Activated CD8-positive, alpha-beta memory T cell treated with anti-CD3 and anti-CD28 coated beads, Interleukin-2, amount 50 U/mL, for 1 hour (primary cell): ENCODE results near the gene CLCA1.

ENCODE experiments used
- DNase-seq: peaks from one replicate; pipeline ENCODE4 v3.0.0-alpha.2; 2020; ENCODE audit errors: extremely low read depth

Gene CLCA1

GRCh38 chr1:86461482-86461881 lies 7.2 kb upstream of the CLCA1 start:
- DNase-seq: no peak

DNA sequence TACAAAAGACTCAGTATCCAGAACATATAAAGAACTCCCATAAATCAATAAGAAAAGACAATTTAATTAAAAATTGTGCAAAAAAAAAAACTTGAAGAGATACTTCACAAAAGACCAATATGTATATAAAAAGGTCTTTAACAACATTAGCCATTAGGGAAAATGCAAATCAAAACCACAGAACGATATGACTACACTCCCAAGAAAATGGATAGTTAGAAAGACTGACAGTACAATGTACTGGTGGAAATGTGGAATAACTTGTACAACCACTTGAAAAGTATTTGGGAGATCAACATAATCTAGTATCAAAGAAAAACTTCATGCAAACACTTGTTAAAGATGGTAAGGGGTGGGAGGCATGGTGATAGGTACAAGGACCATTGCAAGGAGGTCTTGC lies 3.9 kb upstream of the CLCA1 start:
- DNase-seq: no peak

- no peak for DNase-seq
These were observed 2.5 kb upstream of the CLCA1 start for GRCh38 chr1:86466109-86466844.

- no peak for DNase-seq
These were observed 1.7 kb upstream of the CLCA1 start for GRCh38 chr1:86466986-86467385.

- no peak for DNase-seq
These were observed 2.1 kb downstream of the CLCA1 start for GRCh38 chr1:86470859-86471258.

DNA sequence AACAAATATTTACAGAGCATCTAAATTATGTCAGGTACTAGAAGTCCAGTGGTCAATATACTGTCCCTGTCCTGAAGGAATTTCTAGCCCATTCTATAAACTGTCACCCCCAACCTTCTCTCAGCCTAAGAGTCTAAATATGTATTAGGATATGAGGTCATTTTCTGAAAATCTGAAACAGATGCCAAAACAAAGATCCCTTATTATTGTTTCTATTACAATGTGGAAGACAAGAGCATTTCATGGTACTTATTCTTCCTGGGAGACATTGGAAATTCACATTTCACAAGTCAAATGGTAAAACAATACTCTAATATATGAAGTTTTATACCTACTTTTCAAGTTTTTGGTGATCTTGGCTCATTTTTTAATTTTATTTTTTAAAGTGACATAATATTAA lies 2.6 kb downstream of the CLCA1 start:
- no peak for DNase-seq

DNA sequence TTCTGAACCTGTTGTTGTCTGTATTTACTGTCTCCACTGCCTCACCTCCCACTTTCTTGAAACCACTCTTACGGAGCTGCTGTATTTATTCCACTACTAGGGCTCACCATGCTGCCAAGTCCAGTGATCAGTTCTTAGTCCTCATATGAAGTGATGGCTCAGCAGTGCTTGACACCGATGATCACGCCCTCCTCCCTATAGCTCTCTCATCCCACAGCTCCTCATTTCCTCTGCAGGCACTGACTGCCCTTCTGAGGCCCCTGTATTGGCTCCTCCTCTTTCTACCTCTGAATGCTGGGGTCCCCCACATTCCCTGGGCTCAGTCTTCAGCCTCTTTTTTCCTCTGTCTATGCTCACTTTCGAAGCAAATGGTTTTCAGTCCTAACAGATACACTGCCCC lies 3.4 kb downstream of the CLCA1 start:
- DNase-seq: no peak

DNA sequence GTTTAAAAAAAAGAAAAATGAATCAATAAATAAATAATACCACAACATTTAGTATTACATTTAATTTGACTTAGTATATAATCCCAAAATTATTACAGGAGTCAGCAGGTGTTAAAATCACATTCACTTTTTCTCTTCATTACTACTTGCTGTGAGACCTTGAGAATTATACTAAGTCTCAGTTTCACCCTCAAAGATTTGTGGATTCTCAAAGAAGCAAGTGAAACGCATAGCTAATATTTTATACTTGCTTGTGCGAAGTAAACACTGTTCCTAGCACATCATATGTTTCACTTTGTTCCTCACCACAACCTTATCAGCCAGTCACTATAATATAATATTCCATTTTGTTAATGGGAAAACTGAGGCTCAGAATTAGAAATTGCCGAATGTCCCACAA lies 4.0 kb downstream of the CLCA1 start:
- DNase-seq: no peak

DNA sequence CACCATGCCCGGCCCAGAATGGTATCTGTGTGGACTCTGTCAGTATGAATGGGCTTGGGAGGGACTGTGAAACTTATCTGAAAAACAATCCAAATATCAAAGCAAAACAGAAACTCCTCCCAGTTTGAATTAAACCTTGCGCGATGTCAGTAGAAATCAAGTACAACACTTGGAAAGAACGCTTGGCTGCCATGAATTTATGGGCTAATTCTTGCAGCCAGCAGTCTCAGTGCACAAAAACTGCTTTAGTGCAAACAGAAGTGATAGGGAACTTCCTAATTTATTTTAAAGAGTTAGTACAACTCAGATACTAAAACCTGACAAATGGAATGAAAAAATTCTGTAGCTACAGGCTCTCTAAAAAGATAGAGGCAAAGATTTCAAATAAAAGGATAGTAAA lies 8.5 kb downstream of the CLCA1 start:
- DNase-seq: no peak

DNA sequence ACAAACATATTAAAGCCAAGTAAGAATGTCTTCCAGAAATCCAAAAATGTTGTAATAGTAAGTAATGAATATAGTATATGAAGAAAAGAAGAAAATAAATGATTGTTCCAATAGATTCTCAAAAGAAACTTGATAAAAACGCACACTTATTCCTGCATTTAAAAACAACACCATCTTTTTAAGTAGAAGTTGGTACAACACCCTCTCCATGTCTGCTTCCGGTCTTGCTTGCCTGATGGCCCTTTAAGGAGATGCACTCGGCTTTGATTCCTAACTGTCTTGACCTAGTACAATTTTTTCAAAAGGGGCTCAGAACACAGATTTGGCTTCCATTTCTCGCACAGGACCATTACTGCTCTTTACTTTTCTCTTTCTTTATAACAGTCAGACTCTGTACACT lies 9.0 kb downstream of the CLCA1 start:
- DNase-seq: no peak

DNA sequence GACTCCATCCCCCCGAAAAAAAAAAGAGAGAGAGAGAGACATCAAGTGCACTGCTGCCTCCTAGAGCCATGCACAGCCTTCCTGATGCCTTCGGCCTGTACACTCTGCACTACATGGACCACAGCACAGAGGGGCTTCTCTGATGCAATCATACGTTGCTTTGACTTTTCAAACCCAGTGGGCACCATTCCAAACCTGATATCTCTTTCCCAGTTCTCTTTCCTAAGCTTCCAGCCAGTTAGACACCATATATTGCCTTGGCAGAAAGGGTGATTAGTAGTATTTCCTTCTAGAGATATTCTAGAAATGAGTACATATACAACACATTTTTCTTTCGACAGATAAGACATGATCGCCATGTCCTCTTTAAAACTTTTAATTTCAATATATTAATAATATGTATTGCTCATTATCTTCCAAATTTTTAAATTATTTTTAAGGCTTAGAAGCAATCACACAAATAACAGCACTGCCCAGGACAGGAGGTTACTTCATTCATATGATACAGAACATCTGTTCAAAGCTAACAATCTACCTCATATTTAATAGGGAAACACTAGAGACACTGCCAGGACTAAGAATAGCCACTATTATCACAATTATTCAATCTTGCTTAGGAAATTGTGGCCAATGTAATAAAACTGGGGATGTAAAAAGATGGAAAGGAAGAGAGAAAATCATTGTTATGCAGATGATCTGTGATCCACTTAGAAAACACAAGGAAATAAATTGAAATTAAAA lies 9.9 kb downstream of the CLCA1 start:
- no peak for DNase-seq

GRCh38 chr1:86481966-86482365 lies 13.2 kb downstream of the CLCA1 start:
- DNase-seq: no peak

DNA sequence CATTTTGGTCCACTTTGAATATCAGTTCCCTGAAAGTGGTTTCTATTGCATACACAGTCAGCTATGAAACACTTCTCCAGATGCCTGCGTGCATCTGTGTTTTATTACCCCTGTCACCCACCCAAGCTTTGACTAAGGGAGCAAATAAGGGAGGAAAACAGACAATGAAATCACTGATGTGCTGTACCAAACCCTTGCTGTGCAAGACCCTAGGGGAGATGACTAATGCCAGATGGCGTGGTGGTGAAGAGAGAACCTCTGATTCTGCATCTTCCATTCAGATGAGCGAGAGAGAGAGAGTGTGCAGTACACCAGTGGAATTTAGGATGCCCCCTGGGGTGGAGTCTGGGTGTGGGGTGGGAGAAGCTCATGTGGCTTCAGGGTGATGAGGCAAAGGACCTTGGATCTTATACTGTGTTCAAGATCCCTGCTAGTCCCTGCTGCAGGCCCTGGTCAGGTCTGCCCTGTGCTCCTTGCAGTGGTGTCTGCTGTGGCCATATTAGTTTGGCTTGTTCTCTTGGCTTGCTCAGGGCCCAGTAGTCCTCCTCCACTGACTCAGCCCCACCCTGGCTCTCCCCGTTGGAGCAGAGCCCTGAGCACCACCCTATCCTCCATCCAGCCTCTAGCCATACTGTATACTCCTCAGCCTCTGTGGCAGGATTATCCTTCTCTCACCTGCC lies 18.5 kb downstream of the CLCA1 start:
- DNase-seq: no peak

DNA sequence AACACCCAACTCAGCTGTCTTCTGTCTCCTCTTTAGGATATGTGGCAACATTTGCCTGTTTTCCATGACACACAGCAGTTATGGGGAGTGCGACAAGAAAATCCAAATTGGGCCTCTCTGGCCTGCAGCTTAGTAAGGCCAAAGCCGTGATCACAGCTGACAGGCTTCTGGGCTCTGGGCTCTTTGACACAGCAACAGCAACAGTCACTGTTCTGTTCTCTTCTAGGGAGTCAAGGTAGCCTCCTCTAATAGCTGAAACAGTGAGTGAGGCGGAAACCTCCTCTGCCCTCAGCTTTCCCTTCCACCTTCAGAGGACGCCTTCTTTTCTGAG lies 19.0 kb downstream of the CLCA1 start:
- DNase-seq: no peak

- DNase-seq: no peak
These were observed 20.6 kb downstream of the CLCA1 start for GRCh38 chr1:86489242-86489878.

GRCh38 chr1:86491171-86491950 lies 22.6 kb downstream of the CLCA1 start:
- DNase-seq: no peak

- no peak for DNase-seq
These were observed 29.6 kb downstream of the CLCA1 start for GRCh38 chr1:86498281-86498680.

GRCh38 chr1:86499987-86500593 lies 31.4 kb downstream of the CLCA1 start:
- DNase-seq: no peak

- no peak for DNase-seq
These were observed 32.0 kb downstream of the CLCA1 start for GRCh38 chr1:86500714-86501113.

- peak; percentile 5 for DNase-seq
These were observed 33.5 kb downstream of the CLCA1 start for GRCh38 chr1:86502125-86502646.
